GM18526 (cell line): ENCODE data around the gene XRCC1.

Experiments
- POLR2A ChIP-seq: IDR thresholded peaks from 3 replicates; pipeline ENCODE4 v1.6.1; 2011; ENCODE audit not compliant: insufficient read length; ENCODE audit errors: extremely low read depth

XRCC1 gene

GRCh38 chr19:43545981-43546380, 29.3 kb downstream of the XRCC1 start:
- no peak for TF ChIP-seq POLR2A

GRCh38 chr19:43545276-43545675, 30.1 kb downstream of the XRCC1 start:
- TF ChIP-seq POLR2A, result no peak

GRCh38 chr19:43544077-43544476, 31.2 kb downstream of the XRCC1 start:
- no peak for TF ChIP-seq POLR2A

- TF ChIP-seq POLR2A, result no peak
Measured at GRCh38 chr19:43541920-43542650, 33.2 kb downstream of the XRCC1 start.

GRCh38 chr19:43540381-43540780, 34.9 kb downstream of the XRCC1 start:
- no peak for TF ChIP-seq POLR2A

GRCh38 chr19:43538922-43539321, 36.4 kb downstream of the XRCC1 start:
- TF ChIP-seq POLR2A, result no peak

GRCh38 chr19:43534816-43535761, 40.2 kb downstream of the XRCC1 start:
- no peak for TF ChIP-seq POLR2A

- TF ChIP-seq POLR2A, result no peak
Measured at GRCh38 chr19:43534305-43534815, 41.0 kb downstream of the XRCC1 start.

- no peak for TF ChIP-seq POLR2A
Measured at GRCh38 chr19:43533546-43534304, 41.6 kb downstream of the XRCC1 start.

- peak; percentile 37 for TF ChIP-seq POLR2A
Measured at GRCh38 chr19:43532962-43533545, 42.3 kb downstream of the XRCC1 start, which contains the start of gene ZNF575. Gene ZNF575, plus strand, starts transcription at chr19:43533188. Its CDS starts 1,235 bp downstream, at chr19:43534423.

GRCh38 chr19:43532571-43532961, 42.8 kb downstream of the XRCC1 start:
- no peak for TF ChIP-seq POLR2A

GRCh38 chr19:43527860-43528622, 47.3 kb downstream of the XRCC1 start:
- no peak for TF ChIP-seq POLR2A

- TF ChIP-seq POLR2A, result peak; percentile 85
Measured at GRCh38 chr19:43526884-43527859, 48.2 kb downstream of the XRCC1 start, which contains the start of gene ETHE1. Gene ETHE1, minus strand, starts transcription at chr19:43527201. Its CDS starts 24 bp downstream, at chr19:43527177.
